Measurements from ENCODE around the gene C19orf12.

GRCh38 chr19:29750001-29750400 is 34.9 kb upstream of the C19orf12 start:
- TF ChIP-seq CTCF (IDR thresholded peaks at IDR 0.05) (no peak), FOXP4 (CRISPR knock-in tag; IDR thresholded peaks at IDR 0.05) (no peak), ERG (CRISPR knock-in tag; IDR thresholded peaks at IDR 0.05) (no peak), E2F4 (CRISPR knock-in tag; IDR thresholded peaks at IDR 0.05; ENCODE audit: borderline replicate concordance, low read depth) (no peak), CBFB (CRISPR knock-in tag; IDR thresholded peaks at IDR 0.05; ENCODE audit: low read depth) (no peak), E2F1 (CRISPR knock-in tag; IDR thresholded peaks at IDR 0.05) (no peak), SMAD3 (CRISPR knock-in tag; IDR thresholded peaks at IDR 0.05; ENCODE audit: borderline replicate concordance) (no peak), MAX (CRISPR knock-in tag; IDR thresholded peaks at IDR 0.05) (no peak)
